HepG2 (cell line): ENCODE data around the gene KLRC2. TPM values are rescaled to one million over a fixed set of nuclear protein-coding genes. Genes with fewer than 3 reads are reported as not detected.
"Not testable (repeated sequence)": the region's sequence is repeated elsewhere in the genome, so short reads cannot be mapped to it uniquely, and the experiment has no call there.

ENCODE experiments used
- ATAC-seq: fragments of 200-7000 bp; cut with Tn5 transposase; 3 replicates; pipeline ENCODE4 v1.9.1; 2020; ENCODE audit warnings: mild to moderate bottlenecking, moderate library complexity
- BruUV-seq: library from RNA; stranded (reverse); fragments of 400-500 nt; replicated peaks from 2 replicates; lab custom pipeline; 2021; lab: Mats Ljungman, UMichigan
- CTCF ChIA-PET: fragments of 300-600 bp; formaldehyde crosslinking; extraction: SDS; loops from one replicate; lab custom pipeline; 2021; ENCODE audit warnings: low total read pairs, inconsistent platforms, low intra/inter-chr PET ratio; lab: Yijun Ruan, JAX
- POLR2A ChIA-PET: fragments of 350-600 bp; sonication (Branson Sonifier 250); formaldehyde crosslinking; loops from one replicate; lab custom pipeline; 2020; ENCODE audit warnings: antibody characterized with exemption, inconsistent platforms; lab: Yijun Ruan, JAX
- DNase-seq: peaks from one replicate; pipeline ENCODE4 v3.0.0-alpha.2; 2015; ENCODE audit warnings: low spot score
- FAIRE-seq: peaks from 3 replicates; lab custom pipeline; 2011; peaks lifted over from hg19 to GRCh38; lab: Jason Lieb, UNC
- H2AFZ ChIP-seq: one replicate; pipeline ENCODE4 v1.6.1; 2011; ENCODE audit warnings: low read length, inconsistent platforms
- H3K27ac ChIP-seq: fragments of 300-600 bp; 3 replicates; pipeline ENCODE4 v1.8.0; 2011; ENCODE audit warnings: mixed run types, mild to moderate bottlenecking, mixed read lengths, low read length, inconsistent platforms; ENCODE audit not compliant: insufficient read depth; ENCODE audit errors: extremely low read length
- H3K27me3 ChIP-seq, 2 experiments: fragments of 200-600 bp in 1 of 2; 2 replicates in 1 of 2; 3 replicates in 1 of 2; pipeline versions ENCODE4 v1.6.0 to v1.8.0; 2011; ENCODE audit warnings: low read length in 2 of 2, mild to moderate bottlenecking in 2 of 2, moderate library complexity in 2 of 2, inconsistent platforms in 1 of 2; ENCODE audit not compliant: insufficient read depth in 2 of 2, control insufficient read depth in 1 of 2
- H3K36me3 ChIP-seq, 2 experiments: fragments of 200-600 bp in 1 of 2; replicated peaks in 1 of 2; 2 replicates in 1 of 2; 3 replicates in 1 of 2; pipeline versions ENCODE4 v1.5.1 to v1.8.0; 2011; ENCODE audit warnings: low read length in 2 of 2, inconsistent platforms in 1 of 2; ENCODE audit not compliant: insufficient read depth in 2 of 2, control insufficient read depth in 1 of 2
- H3K4me1 ChIP-seq: 2 replicates; pipeline ENCODE4 v1.5.1; 2012; ENCODE audit warnings: low read length, inconsistent platforms; ENCODE audit not compliant: insufficient read depth
- H3K4me2 ChIP-seq: 2 replicates; pipeline ENCODE4 v1.6.0; 2011; ENCODE audit warnings: low read depth, low read length, inconsistent platforms
- H3K4me3 ChIP-seq, 3 experiments: fragments of 200-600 bp in 1 of 3; sonication (generic), shearing (Covaris generic) in 1 of 3; replicated peaks in 1 of 3; 2 replicates each; pipeline ENCODE4 v1.5.1; 2011 to 2016; ENCODE audit warnings: low read length in 3 of 3, inconsistent platforms in 2 of 3, low read depth in 2 of 3, mild to moderate bottlenecking in 2 of 3, control low read depth in 1 of 3, mixed read lengths in 1 of 3; ENCODE audit not compliant: insufficient read depth in 1 of 3
- H3K79me2 ChIP-seq: one replicate; pipeline ENCODE4 v1.6.1; 2011; ENCODE audit warnings: low read length, inconsistent platforms; ENCODE audit not compliant: insufficient read depth
- H3K9ac ChIP-seq: 2 replicates; pipeline ENCODE4 v1.6.0; 2011; ENCODE audit warnings: mild to moderate bottlenecking, low read depth, low read length, inconsistent platforms; ENCODE audit not compliant: insufficient read depth
- H3K9me3 ChIP-seq: 2 replicates; pipeline ENCODE4 v1.5.1; 2012; ENCODE audit warnings: mild to moderate bottlenecking, low read length
- H4K20me1 ChIP-seq: 2 replicates; pipeline ENCODE4 v1.6.0; 2011; ENCODE audit warnings: inconsistent platforms, mild to moderate bottlenecking, low read length, moderate library complexity; ENCODE audit not compliant: insufficient read depth
- HMG20A ChIP-seq: IDR thresholded peaks from 2 replicates; pipeline ENCODE4 v1.6.1; 2016; ENCODE audit warnings: borderline replicate concordance
- KDM2A ChIP-seq: sonication (generic); formaldehyde crosslinking; IDR thresholded peaks from 2 replicates; pipeline ENCODE4 v1.4.0; 2020; ENCODE audit warnings: low read depth, missing genetic modification reagents, borderline replicate concordance
- NR1H2 ChIP-seq: sonication (generic); formaldehyde crosslinking; IDR thresholded peaks from 2 replicates; pipeline ENCODE4 v1.8.1; 2022; ENCODE audit warnings: low read depth, missing genetic modification reagents, borderline replicate concordance
- SNRNP70 ChIP-seq: fragments of 200-400 bp; formaldehyde crosslinking; IDR thresholded peaks from 2 replicates; pipeline ENCODE4 v1.6.1; 2017; ENCODE audit warnings: mild to moderate bottlenecking, low read depth, low read length, moderate library complexity
- ZBTB1 ChIP-seq: sonication (generic); formaldehyde crosslinking; IDR thresholded peaks from 2 replicates; pipeline ENCODE4 v1.4.0; 2020; ENCODE audit warnings: missing genetic modification reagents, borderline replicate concordance
- WGBS: methylation state at CpG from one replicate; pipeline ENCODE4 v1.1.6; 2017; ENCODE audit warnings: low lambda C conversion rate; 5-methylcytosine and 5-hydroxymethylcytosine counted together
- in situ Hi-C: cut with HindIII; loops from 2 replicates; pipeline ENCODE4 v1.10.0; 2017; ENCODE audit warnings: low pct_unique_long_range_greater_than_20kb; ENCODE audit not compliant: extremely low pct_ligation_motif_present
- intact Hi-C: fragments of 100-400 bp; cut with micrococcal nuclease; formaldehyde crosslinking; loops from one replicate; pipeline ENCODE4 v1.10.0; 2022; ENCODE audit not compliant: unreplicated experiment
- polyA plus RNA-seq, 8 experiments: library from polyadenylated mRNA; depleted of rRNA in 3 of 8; stranded (reverse) in 7 of 8; unstranded in 1 of 8; fragments of >200 nt; fragmentation: Illumina TruSeq in 4 of 8; extraction: Trizol in 4 of 8; gene quantifications; 2 replicates each; pipeline versions ENCODE4 v1.2.1 to v1.2.3, GENCODE V29; 2011 to 2016; ENCODE audit warnings: low read depth in 4 of 8, missing spikeins in 1 of 8, mixed read lengths in 1 of 8; ENCODE audit not compliant: insufficient read depth in 1 of 8
- total RNA-seq, 5 experiments: library from RNA; depleted of rRNA; stranded (reverse); fragments of >200 nt; fragmentation: Illumina TruSeq; extraction: Trizol; gene quantifications; 2 replicates each; pipeline ENCODE4 v1.2.3, GENCODE V29; 2016; ENCODE audit warnings: low read depth in 1 of 5
- TF ChIP-seq, protein P1 (sequence below): sonication (generic); formaldehyde crosslinking; IDR thresholded peaks from 2 replicates; pipeline ENCODE4 v1.8.0; 2022; ENCODE audit warnings: mild to moderate bottlenecking, missing genetic modification reagents, moderate library complexity
- TF ChIP-seq, protein P2 (sequence below): sonication (generic); formaldehyde crosslinking; IDR thresholded peaks from 2 replicates; pipeline ENCODE4 v1.5.0; 2020; ENCODE audit warnings: missing genetic modification reagents
- TF ChIP-seq, protein P3 (sequence below): sonication (generic); formaldehyde crosslinking; IDR thresholded peaks from 2 replicates; pipeline ENCODE4 v1.4.0; 2020; ENCODE audit warnings: missing genetic modification reagents

KLRC2 gene
- total and polyA plus RNA-seq, 2 of the 13 experiments (the other 11 are each of a cell fraction or from before 2014, with no cell fraction given): 0.20 to 0.49 TPM

DNA sequence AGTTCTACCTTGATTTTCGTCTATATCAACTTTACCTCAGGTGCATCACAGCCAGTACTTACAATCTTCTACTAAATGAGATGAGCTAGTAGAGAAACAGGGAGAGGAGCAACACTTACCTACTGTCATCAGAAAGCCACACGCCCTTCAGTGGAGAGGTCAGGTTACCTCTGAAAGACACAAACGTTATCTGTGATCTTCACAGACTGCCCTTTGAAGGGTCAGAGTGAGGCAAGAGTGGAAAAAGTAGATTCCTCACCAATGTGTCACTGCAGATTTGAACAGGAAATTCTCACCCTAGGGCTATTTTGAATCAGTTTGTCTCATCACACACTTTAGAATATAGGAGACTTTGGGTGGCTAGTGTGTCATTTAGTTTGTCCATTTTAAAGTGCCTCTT is 13.7 kb downstream of the KLRC2 start (continued):
- TF ChIP-seq HMG20A: peak; percentile 77; the same call in 1 of the 2 replicates

DNA sequence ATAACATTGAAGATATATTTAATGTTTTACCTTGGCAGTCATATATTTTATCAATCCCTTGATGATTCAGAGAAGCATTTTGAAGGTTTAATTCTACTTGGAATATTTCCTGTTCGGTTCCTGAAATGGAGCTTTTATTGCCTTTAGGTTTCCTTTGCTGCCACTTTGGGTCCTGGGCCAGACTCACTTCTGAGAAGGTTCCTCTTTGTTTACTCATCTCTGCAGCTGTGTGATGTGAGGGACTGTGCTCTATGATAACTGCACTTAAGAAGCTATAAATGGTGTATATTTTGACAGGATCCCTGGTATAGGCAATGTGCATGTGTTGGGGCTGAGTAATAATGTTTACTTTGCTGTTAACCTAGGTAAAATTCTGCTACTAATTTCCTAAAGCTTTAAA is 15.5 kb downstream of the KLRC2 start, which contains the start of gene KLRC3:
KLRC3 (minus strand) TSS at position 262 of the 400 bp plus-strand sequence; CDS start at position 217, 45 bp downstream.
- H3K4me3 ChIP-seq, H3K4me1 ChIP-seq, DNase-seq, intact Hi-C loops, H3K36me3 ChIP-seq, ATAC-seq, H2AFZ ChIP-seq, POLR2A ChIA-PET, BruUV-seq, H3K4me2 ChIP-seq, CTCF ChIA-PET, H3K9me3 ChIP-seq, FAIRE-seq, H4K20me1 ChIP-seq, H3K27me3 ChIP-seq, H3K79me2 ChIP-seq, H3K27ac ChIP-seq, H3K9ac ChIP-seq, in situ Hi-C loops: not testable (repeated sequence)
- WGBS: 46% methylated on average over 1 of the region's 1 CpG

DNA sequence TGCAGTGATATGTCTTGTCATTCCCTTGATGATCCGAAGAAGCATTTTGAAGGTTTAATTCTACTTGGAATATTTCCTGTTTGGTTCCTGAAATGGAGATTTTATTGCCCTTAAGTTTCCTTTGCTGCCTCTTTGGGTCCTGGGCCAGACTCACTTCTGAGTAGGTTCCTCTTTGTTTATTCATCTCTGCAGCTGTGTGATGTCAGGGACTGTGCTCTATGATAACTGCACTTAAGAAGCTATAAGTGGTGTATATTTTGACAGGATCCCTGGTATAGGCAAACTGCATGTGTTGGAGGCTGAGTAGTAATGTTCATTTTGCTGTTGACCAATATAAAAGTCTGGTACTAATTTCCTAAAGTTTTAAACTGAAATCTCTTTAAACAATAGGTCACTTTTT is 26.4 kb downstream of the KLRC2 start, which contains the start of gene KLRC4:
KLRC4 (minus strand) TSS at position 366 of the 400 bp plus-strand sequence; CDS start at position 184, 182 bp downstream.
- no peak for ATAC-seq

More for the DNA sequence above, 26.4 kb downstream of the KLRC2 start, which contains the start of gene KLRC4:
- Histone ChIP-seq H3K27me3 (no peaks in the 10 kb centered on the region), H3K4me3 (no peak within 1 kb of the TSS), H3K4me2 (no peak within 1 kb of the TSS), H3K27ac (no peak within 1 kb of the TSS), H3K36me3 (no peaks in the 10 kb centered on the region), H3K79me2 (no peaks in the 10 kb centered on the region), H3K4me1 (no peaks in the 10 kb centered on the region), H4K20me1 (no peaks in the 10 kb centered on the region), H3K9me3 (no peaks in the 10 kb centered on the region), H2AFZ (no peak within 1 kb of the TSS), H3K9ac (no peak within 1 kb of the TSS)
- ChIA-PET POLR2A (no interaction called here), CTCF (no interaction called here)
- WGBS: 0% methylated on average over 1 of the region's 1 CpG
- BruUV-seq: no TSS peak
- intact Hi-C loops: no loop called here
- in situ Hi-C loops: no loop called here
- DNase-seq (no peak), FAIRE-seq (no peak)
- TF ChIP-seq KDM2A (CRISPR knock-in tag) (no peak), SNRNP70 (no peak), ZBTB1 (no peak), NR1H2 (CRISPR knock-in tag) (no peak)
- TF ChIP-seq, protein P1, sequence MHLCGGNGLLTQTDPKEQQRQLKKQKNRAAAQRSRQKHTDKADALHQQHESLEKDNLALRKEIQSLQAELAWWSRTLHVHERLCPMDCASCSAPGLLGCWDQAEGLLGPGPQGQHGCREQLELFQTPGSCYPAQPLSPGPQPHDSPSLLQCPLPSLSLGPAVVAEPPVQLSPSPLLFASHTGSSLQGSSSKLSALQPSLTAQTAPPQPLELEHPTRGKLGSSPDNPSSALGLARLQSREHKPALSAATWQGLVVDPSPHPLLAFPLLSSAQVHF (CRISPR knock-in tag): no peak
- TF ChIP-seq, protein P2, sequence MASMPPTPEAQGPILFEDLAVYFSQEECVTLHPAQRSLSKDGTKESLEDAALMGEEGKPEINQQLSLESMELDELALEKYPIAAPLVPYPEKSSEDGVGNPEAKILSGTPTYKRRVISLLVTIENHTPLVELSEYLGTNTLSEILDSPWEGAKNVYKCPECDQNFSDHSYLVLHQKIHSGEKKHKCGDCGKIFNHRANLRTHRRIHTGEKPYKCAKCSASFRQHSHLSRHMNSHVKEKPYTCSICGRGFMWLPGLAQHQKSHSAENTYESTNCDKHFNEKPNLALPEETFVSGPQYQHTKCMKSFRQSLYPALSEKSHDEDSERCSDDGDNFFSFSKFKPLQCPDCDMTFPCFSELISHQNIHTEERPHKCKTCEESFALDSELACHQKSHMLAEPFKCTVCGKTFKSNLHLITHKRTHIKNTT: no peak
- TF ChIP-seq, protein P3, sequence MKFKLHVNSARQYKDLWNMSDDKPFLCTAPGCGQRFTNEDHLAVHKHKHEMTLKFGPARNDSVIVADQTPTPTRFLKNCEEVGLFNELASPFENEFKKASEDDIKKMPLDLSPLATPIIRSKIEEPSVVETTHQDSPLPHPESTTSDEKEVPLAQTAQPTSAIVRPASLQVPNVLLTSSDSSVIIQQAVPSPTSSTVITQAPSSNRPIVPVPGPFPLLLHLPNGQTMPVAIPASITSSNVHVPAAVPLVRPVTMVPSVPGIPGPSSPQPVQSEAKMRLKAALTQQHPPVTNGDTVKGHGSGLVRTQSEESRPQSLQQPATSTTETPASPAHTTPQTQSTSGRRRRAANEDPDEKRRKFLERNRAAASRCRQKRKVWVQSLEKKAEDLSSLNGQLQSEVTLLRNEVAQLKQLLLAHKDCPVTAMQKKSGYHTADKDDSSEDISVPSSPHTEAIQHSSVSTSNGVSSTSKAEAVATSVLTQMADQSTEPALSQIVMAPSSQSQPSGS (CRISPR knock-in tag): no peak
